ENCODE results near the gene JPT2.

- TF ChIP-seq CTCF (conservative IDR thresholded peaks at IDR 0.05; ENCODE audit: low read depth, low read length): no peak
- no peak for TF ChIP-seq EZH2 (IDR thresholded peaks at IDR 0.05; ENCODE audit: borderline replicate concordance, low read depth, low read length, poor library complexity, severe bottlenecking)
These were observed 1.4 kb upstream of the JPT2 start for GRCh38 chr16:1676661-1677060.

Measured in A673 (cell line).